ENCODE measurements around the gene SNX9.

Gene SNX9

GRCh38 chr6:157804448-157805327, 18.4 kb upstream of the SNX9 start:
- no peak for DNase-seq

GRCh38 chr6:157806131-157806855, 16.8 kb upstream of the SNX9 start:
- DNase-seq, result no peak

- DNase-seq, result no peak
Measured at GRCh38 chr6:157806856-157807215, 16.2 kb upstream of the SNX9 start.

- DNase-seq, result no peak
Measured at GRCh38 chr6:157808405-157808950, 14.6 kb upstream of the SNX9 start.

- no peak for DNase-seq
Measured at GRCh38 chr6:157809613-157810012, 13.4 kb upstream of the SNX9 start.

- no peak for DNase-seq
Measured at GRCh38 chr6:157811137-157811475, 11.9 kb upstream of the SNX9 start.

- no peak for DNase-seq
Measured at GRCh38 chr6:157811476-157812173, 11.4 kb upstream of the SNX9 start.

GRCh38 chr6:157812425-157813171, 10.4 kb upstream of the SNX9 start:
- no peak for DNase-seq

GRCh38 chr6:157813191-157813590, 9.9 kb upstream of the SNX9 start:
- no peak for DNase-seq

GRCh38 chr6:157813750-157814455, 9.1 kb upstream of the SNX9 start:
- no peak for DNase-seq

GRCh38 chr6:157814883-157815282, 8.2 kb upstream of the SNX9 start:
- DNase-seq, result no peak

- DNase-seq, result no peak
Measured at GRCh38 chr6:157821342-157822033, 1.6 kb upstream of the SNX9 start.

GRCh38 chr6:157822245-157823000, 623 bp upstream of the SNX9 start:
- peak; percentile 75 for DNase-seq

GRCh38 chr6:157823528-157824370, 703 bp downstream of the SNX9 start:
- peak; percentile 69 for DNase-seq

GRCh38 chr6:157825243-157825904, 2.3 kb downstream of the SNX9 start:
- DNase-seq, result no peak

- DNase-seq, result no peak
Measured at GRCh38 chr6:157830354-157831017, 7.4 kb downstream of the SNX9 start.

- no peak for DNase-seq
Measured at GRCh38 chr6:157831018-157831369, 7.9 kb downstream of the SNX9 start.

GRCh38 chr6:157831424-157832249, 8.6 kb downstream of the SNX9 start:
- DNase-seq, result no peak
